GM19438 (cell line): ENCODE results near the gene UIMC1.

Experiments
- ATAC-seq: cut with Tn5 transposase; IDR thresholded peaks from one replicate; pipeline ENCODE4 v1.9.1; 2021; ENCODE audit warnings: low read depth; ENCODE audit not compliant: unreplicated experiment

UIMC1 gene

DNA sequence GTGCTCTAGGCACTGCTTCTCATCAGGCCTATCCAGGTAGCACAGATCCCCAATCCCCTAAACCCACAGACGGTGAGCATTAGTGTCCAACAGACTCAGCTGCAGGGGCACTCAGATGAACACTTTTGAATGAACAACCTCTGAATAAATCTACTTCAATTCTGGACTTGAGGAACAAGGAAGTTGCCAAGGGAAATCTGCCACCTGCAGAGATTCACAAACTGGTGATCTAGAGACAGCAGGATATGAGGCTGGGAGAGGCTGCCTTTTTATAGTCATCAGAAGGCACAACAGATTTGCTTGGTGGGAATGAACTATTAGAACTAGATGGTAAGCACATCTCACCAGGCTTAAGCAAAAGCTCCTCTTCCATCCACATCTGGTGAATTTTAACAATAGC lies 100.5 kb downstream of the UIMC1 start:
- no peak for ATAC-seq

DNA sequence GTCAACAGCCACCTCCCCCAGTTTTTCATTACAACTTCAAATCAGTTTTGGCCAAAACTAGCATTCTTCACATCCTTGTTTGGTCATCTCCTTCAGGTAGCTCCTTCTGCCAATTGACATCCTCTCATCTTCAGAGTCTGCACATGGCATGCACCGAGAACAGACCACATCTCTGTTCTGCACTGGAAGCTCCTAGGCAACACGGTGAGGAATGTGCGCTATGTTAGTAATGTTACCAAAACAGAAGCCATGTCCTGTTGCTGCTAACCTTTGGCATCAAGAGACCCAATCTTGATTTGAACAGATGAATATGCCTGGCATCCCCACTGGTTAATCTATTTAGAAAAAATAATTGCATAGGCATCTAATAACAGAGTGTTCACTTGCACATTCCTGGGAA lies 102.3 kb downstream of the UIMC1 start:
- ATAC-seq: no peak

DNA sequence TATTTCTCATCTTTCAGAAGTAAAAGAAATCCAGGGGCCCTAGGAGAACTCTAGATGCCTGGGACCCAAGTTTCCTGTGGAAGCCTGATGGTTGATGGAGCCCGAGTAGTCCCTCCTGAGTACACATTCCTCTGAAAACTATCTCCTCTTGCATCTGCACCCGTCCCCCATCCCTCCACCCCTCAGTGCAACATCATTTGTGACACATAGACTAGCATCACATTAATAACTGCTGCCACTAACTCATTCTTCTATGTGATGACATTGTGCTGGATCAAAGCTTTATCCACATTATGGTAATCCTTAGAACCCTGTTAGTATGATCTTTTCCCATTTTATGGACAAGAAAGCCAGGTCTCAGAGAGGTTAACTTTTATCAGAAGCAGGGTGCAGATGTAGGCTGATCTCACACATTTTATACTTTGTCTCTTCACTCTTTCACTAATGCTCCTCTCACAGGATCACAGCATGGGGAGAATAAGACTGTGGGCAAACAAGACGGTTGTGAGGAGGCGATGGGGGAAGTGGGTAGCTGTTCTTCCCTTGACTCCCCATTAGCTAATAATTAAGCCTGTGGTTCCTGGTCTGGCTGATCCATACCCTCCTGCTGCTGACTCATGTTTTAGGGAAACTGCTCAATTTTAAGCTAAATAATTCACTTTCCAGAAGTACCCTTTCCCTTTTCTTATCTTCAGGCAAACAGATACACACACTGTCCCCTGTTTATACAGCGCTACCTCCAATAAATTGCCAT lies 103.5 kb downstream of the UIMC1 start:
- no peak for ATAC-seq

DNA sequence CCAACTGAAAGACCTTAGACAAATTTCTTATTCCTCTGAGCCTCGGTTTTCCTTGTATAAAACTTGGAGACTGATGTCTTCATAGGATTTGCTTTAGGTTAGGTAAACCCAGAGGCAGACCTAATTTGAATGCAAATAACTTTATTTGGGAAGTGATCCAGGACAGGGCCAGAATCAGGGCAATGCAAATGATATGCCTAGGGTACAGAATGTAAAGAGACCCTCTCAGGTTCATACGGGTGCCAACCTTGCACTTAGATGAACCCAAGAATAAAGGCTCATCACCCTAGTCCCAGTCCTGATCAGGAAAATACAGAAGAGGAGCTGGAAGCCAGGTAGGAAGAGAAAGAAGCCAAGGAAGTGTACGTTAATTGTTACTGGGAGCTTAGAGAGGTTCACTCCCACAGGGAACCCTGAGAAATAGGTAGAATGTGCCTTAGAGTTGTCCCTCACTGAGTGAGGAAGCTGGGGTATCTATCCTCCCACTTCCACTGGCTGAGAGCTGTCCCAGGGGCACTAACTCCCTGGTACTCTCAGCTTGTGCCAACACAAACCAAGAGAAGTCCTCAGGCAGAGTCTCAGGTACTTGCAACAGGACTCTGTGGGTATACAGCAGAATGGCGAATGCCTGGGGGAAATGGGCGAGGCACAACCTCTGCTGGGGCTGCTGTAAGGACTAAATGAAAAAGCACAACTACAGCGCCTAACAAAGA lies 104.3 kb downstream of the UIMC1 start:
- ATAC-seq: no peak

DNA sequence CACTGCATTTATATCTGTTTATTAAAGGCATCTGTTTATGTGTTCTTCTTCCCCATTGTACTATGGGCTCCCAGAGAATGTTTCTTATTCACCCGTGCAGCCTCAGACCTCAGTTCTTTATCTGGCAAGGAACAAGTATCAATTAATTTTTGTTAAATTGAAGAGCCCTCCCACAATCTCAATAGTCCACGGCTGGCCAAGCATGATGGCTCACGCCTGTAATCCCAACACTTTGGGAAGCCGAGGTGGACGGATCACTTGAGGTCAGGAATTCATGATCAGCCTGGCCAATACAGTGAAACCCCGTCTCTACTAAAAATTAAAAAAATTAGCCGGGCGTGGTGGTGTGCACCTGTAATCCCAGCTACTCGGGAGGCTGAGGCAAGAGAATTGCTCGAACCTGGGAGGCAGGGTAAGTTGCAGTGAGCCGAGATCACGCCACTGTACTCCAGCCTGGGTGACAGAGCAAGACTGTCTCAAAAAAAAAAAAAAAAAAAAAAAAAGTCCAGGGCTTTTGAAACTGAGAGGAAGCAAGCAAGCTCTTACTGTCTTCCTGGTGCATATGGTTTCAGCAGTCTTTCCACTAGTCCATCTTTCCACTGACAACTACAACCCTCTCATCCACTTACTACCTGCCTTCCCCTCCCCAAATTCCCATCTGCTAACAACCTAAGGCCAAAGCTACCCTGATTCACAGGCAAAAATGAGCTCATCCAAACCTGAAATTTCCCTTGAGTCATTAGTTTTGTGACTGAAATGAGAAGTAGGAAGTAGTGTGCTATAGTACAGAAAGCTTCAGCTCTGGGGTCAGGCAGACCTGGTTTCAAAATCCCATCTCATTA lies 105.1 kb downstream of the UIMC1 start:
- no peak for ATAC-seq

DNA sequence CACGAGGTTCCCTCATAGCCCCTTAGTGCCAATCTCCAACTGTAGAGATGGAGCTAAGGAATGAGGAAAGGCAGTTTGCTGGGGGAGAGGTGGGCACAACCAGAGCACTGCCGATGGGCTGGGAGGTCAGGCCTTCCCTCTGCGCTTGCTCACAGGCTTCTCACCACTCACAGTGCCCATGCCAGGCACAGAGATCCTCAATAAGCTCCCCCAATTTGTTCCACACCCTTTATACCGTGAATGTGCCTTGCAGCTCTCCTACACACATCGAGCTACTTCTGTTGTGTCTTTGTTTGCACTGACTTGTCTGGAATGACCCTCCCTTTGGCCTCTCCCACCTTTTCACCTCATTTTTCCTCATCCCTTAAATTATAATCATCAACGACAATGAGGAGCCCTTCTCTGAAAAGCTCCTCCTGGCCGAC lies 105.8 kb downstream of the UIMC1 start:
- no peak for ATAC-seq

DNA sequence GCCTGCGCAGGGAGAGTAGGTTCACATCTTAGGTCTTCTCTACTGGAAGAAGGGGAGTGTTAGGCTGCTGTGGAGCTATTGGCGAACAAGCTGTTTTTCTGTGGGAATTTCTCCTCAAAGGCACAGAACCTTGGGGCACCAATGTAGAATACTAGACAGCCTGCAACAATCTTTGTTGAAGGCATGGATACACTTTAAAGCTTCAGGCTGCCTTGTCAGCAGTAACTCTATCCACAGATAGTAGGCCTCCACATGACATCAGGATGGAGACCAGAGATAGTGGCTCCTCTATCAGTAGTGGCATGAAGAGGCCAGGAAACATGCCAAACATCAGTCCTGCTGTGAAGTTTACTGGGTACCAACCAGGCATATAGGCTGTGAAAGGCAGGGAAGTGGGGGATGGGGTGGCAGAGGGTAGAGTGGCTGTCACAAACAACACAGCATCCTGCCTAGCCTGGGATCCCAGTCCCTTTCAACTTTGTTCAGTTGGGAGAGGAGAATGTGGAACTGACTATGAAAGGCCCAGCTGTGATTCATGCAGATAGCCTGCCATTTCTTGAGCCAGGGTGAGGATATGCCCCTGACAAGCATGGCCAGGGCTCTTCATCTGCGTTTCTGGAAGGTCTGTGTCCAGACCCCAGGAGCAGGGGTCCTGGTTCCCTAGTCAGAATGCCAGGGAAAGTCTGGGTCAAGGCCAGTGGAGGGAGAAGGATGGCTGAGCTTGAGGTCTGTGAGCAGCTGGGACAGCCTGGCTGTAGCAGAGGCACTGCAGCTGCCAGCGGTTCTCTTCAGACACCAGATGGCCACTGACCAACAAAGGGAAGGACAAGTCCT lies 106.4 kb downstream of the UIMC1 start:
- no peak for ATAC-seq

DNA sequence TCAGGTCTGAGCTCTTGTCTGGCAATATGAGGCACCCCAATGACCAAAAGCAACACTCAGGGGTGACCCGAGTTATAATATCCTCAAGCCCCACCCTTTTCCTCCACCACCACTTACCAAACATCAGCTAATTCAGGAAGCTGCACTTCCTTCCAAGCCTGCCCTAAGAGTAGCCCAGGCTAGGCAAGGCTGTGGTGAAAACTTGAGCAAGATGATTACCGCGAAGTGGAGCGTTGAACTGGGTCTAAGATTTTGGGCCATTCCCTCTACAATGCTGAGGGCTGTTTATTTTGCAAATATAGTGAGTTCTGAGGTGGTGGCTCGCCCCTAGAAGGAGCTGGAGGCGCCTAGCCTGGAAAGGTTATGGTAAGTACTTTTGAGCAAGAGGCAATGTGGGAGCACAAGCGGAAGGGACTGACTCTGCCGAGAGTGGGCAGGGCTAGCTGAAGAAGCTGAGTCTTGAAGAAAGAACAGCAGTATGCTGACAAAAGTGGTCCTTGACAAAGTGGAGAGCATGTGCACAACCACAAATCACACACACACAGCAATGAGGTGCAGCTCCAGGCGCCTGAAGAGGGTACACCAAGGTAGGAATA lies 107.2 kb downstream of the UIMC1 start, which contains the start of gene HK3:
TSS of gene HK3 (minus strand) at position 51 of the 596 bp plus-strand sequence. CDS start 3,187 bp downstream, outside the sequence.
- no peak for ATAC-seq

DNA sequence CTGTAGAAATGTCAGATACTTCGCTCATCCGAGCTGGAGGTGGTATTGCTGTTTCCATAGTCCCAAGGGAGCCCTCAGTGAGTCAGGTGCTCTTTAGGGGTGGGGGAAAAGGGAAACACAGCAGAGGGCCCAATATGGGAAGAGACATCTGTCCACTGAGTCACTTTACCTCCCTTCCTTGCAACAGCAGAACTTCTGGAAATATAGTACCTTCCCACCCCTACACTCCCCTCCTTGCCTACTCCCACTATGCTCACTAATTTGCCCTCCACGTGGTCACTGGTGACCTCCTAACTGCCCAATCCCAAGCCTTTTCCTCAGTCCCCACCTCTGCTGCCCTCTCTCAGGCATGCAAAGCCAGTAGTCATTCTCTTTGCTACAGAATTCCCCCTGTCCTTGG lies 109.3 kb downstream of the UIMC1 start:
- no peak for ATAC-seq

DNA sequence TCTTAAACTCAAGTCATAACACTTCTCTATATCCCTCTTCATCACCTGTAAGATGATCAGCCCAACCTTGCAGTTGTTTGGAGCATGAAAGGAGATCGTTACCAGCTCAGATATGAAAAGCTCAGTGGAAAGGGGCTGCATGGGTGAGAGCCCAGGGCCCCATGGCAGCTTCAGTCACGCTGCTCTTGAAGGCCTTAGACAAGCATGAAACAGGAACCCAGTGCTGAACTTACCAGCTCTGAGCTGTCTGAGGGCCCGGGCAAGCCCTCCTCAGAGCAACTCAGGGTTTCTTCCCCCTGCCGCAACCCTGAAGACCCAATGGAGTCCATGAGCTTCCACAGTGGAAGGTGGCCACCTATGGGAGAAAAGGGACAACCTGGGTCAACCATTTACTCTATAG lies 110.7 kb downstream of the UIMC1 start:
- no peak for ATAC-seq

DNA sequence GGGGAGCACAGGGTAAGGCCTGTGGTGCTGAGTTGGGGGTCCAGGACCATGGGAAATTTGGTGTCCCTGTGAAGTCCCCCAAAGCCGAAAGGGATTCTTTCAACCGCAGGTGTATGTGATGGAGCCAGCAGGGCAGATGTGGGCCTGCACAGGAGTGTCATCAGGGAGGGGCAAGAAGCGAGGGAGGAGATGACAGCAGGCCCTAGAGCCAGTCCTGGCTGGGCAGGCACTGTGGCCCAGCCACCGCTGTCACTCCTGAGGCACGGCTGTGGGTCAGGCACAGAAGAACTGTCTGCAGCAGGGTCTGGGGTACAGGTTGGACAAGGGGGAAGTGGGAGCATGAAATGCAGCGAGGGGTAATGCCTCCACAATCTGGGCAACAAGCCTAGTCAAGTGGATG lies 112.3 kb downstream of the UIMC1 start:
- ATAC-seq: no peak

DNA sequence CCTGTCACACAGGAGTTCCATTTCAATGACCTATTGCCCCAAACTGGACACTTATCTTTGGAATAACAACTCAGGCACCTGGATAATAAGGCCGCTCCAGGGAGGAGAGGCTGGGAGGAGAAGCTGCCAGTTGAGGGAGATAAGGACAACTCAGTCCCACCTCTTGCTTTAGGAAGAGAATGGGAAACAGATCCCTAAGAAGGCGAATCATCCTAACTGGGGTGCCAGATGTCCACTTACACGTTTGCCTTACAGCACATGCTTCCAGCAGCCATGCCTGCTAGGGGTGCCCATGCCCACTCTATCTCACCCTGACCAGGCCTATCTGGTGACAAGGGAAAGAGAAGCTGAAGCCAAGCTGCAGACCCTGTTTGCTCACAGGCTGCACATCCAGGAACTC lies 113.9 kb downstream of the UIMC1 start:
- no peak for ATAC-seq

DNA sequence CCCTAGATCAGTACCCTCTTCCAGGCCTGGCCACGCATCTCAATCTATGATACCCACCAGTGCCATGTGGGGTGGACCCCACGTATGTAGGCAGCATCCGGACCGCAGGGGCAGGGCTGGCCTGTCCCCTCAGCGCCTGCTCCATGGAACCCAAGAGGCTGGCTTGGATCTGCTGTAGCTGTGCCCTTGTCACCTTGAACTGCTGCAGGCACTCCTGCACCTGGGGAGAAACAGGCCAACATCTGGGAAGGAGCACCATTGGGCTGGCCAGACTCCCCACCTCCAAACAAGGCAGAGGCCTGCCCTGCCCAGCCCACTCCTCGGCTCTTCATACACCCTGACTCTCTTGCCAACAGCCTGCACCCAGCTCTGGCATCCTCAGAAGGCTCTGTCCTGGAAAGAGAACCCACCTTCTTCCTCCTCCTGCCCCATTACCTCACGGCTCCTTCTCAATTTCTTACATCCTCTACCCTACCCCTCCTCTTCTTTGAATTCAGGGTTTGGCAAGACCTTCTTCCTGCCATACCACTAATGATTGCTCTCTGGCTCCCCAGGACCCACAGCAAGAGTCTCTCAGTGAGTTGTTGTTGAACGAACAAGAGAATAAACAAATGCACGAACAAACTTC lies 115.1 kb downstream of the UIMC1 start:
- no peak for ATAC-seq

DNA sequence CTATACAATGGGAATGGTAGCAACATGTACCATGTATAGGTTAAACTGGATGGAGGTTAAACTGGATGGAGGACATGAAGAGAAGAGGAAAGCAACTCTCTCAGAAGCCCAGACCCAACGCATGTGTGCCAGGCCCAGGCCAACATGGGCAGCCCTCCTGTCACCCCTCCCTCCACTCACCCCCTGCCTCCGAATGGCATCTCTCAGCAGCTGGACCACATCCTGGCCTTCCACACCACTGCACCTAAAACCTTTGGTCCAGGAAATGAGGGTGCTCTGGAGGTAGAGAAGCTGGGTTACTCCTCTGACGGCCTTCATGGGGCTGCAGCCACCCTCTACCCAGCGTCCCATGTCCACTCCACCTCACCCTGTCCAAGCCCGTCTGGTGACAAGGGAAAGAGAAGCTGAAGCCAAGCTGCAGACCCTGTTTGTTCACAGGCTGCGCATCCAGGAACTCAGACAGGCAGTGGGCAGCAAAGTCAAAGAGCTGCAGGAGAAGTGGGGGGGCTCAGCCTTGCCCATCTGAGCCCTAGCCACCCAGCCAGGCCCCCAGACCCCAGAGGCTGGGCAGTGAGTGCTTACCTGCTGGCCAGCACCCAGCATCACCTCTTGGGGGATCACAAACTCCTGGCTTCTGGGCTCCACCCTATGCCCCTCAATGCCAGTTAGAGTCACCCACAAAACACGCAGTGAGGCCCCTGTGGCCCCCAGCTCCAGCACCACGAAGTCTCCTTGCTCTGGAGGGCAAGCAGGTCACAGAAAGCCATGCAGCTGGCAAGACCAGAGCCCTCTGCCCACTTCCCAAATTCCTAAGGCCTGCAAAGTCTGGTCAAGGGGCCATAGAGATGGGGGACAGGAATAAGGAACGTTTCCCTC lies 115.9 kb downstream of the UIMC1 start:
- no peak for ATAC-seq

DNA sequence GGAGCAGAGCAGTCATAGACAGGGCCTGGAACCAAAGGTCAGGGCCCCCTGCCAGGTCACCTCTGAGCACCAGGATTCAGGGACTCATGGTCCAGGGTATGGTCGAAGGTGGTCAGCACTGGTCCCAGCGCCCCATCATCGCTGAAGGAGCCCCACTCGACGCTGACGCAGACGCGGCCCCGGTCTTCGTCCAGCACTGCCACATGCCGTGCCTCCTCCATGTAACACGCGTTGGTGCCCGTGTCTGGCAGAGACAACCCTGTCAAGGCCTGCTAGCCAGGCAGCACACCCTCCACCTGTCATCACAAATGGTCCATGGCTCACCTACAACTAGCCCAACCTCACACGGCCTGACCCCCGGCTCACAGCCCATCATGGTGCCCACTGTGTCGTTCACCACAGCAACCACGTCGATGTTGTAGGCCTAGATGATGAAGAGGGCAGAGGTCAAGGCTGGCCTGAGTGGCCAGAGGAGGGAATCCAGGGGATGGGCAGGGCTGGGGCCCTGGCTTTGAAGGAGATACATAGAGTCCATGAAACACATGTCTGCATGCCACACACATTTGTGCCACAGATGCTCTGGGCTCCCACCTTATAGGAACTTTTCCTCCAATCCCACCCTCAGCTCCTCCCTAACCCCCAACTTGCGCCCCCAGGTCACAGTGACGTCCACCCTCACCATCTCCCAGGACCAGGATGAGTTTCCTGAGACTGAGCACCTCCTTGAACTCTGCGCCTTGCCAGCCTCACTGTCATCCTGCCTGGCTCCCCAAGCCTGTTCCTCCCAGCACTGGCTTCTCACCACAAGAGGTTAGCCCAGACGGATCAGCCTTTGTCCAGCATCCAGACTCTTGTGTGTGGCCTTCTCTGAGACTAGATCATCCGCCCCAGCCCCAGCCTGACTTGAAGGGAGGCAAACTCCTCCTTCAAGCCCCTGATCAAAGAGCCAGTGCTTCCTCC lies 117.0 kb downstream of the UIMC1 start:
- ATAC-seq: no peak

DNA sequence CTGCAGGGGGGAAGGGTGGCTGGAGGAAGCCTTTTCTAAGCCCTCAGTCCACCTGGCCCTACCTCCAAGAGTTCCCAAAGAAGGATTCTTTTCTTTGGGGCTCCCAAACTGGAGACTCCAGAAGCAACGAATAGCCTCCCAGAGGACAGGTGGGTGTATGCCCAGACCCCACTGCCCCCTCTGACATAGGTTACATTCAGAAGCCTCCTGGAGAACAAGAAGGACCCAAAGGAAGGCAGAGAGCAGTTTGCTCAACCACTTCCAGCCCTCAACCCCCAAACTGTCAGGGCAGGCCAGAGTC lies 117.8 kb downstream of the UIMC1 start:
- ATAC-seq: no peak

DNA sequence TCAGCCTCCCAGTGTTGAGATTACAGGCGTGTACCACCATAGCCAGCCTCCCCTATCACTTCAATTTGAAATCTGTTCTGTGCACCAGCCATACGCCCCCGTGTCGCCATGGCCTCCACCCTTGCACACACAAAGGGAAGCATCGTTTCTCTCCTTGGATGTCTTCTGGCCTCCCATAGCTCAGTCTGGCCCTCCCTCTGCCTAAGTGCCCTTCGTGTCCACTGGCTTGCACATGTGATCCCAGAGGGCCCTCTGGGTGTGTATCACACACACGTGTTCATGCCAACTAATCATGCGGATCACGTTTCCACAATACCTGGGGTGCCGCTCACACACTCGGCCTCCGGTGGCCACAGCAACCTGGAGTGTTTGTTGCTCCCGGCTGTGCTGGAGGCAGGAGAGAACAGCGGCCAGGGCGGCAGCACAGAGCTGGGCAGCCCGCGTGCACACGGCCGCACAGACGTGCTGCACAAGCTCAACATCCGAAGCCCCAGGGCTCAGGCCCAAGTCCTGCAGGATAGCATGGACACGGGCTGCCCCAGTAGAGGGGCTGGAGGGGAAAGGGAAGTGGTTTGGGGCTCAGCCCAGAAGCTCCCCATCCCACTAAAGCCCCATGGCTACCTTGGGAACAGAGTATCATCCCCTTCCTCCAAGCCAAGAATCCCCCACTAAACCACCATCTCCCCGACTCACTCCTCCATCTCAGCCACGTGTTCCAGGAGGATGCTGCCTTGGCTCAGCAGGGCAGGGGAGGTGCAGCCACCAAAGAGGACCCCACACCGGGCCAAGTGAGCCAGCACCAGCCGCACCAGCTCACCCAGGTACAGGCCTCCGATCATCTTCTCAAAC lies 118.3 kb downstream of the UIMC1 start:
- no peak for ATAC-seq
